ENCODE results near the gene FNDC3B.

DNA sequence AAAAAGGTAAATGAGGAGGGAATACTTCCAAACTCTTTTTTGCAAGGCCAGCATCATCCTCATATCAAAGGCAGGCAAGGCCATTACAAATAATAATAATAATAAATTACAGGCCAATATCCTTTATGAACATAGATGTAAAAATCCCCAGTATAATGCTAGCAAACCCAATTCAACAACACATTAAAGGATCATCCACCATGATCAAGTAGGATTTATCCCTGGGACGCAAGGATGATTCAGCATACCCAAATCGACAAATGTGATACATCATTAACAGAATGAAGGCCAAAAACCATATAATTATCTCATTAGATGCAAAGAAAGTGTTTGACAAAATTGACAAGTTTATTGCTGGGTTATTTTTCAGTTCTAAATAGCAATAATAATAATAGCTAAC lies 355.3 kb downstream of the FNDC3B start:
- TF ChIP-seq EZH2 (IDR thresholded peaks at IDR 0.05; ENCODE audit: borderline replicate concordance, low read depth, low read length, severe bottlenecking) (no peak), POLR2AphosphoS5 (IDR thresholded peaks at IDR 0.05; ENCODE audit: insufficient read depth, low read depth, low read length) (no peak)
- TF ChIP-seq, protein P1, sequence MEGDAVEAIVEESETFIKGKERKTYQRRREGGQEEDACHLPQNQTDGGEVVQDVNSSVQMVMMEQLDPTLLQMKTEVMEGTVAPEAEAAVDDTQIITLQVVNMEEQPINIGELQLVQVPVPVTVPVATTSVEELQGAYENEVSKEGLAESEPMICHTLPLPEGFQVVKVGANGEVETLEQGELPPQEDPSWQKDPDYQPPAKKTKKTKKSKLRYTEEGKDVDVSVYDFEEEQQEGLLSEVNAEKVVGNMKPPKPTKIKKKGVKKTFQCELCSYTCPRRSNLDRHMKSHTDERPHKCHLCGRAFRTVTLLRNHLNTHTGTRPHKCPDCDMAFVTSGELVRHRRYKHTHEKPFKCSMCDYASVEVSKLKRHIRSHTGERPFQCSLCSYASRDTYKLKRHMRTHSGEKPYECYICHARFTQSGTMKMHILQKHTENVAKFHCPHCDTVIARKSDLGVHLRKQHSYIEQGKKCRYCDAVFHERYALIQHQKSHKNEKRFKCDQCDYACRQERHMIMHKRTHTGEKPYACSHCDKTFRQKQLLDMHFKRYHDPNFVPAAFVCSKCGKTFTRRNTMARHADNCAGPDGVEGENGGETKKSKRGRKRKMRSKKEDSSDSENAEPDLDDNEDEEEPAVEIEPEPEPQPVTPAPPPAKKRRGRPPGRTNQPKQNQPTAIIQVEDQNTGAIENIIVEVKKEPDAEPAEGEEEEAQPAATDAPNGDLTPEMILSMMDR (IDR thresholded peaks at IDR 0.05; ENCODE audit: extremely low read depth in 1 of 2, insufficient read depth in 1 of 2, low read depth in 1 of 2, low read length in 2 of 2), result no peak
